HepG2 (cell line): ENCODE results near the gene SUPV3L1. TPM values are rescaled to one million over a fixed set of nuclear protein-coding genes. Genes with fewer than 3 reads are reported as not detected.

Experiments
- ATAC-seq: fragments of 200-7000 bp; cut with Tn5 transposase; 3 replicates; pipeline ENCODE4 v1.9.1; 2020; ENCODE audit warnings: mild to moderate bottlenecking, moderate library complexity
- BruUV-seq: library from RNA; stranded (reverse); fragments of 400-500 nt; replicated peaks from 2 replicates; lab custom pipeline; 2021; lab: Mats Ljungman, UMichigan
- CTCF ChIA-PET: fragments of 300-600 bp; formaldehyde crosslinking; extraction: SDS; loops from one replicate; lab custom pipeline; 2021; ENCODE audit warnings: low total read pairs, inconsistent platforms, low intra/inter-chr PET ratio; lab: Yijun Ruan, JAX
- POLR2A ChIA-PET: fragments of 350-600 bp; sonication (Branson Sonifier 250); formaldehyde crosslinking; loops from one replicate; lab custom pipeline; 2020; ENCODE audit warnings: antibody characterized with exemption, inconsistent platforms; lab: Yijun Ruan, JAX
- DNase-seq: peaks from one replicate; pipeline ENCODE4 v3.0.0-alpha.2; 2015; ENCODE audit warnings: low spot score
- FAIRE-seq: peaks from 3 replicates; lab custom pipeline; 2011; peaks lifted over from hg19 to GRCh38; lab: Jason Lieb, UNC
- H2AFZ ChIP-seq: one replicate; pipeline ENCODE4 v1.6.1; 2011; ENCODE audit warnings: low read length, inconsistent platforms
- H3K27ac ChIP-seq: fragments of 300-600 bp; 3 replicates; pipeline ENCODE4 v1.8.0; 2011; ENCODE audit warnings: mixed run types, mild to moderate bottlenecking, mixed read lengths, low read length, inconsistent platforms; ENCODE audit not compliant: insufficient read depth; ENCODE audit errors: extremely low read length
- H3K27me3 ChIP-seq, 2 experiments: fragments of 200-600 bp in 1 of 2; 2 replicates in 1 of 2; 3 replicates in 1 of 2; pipeline versions ENCODE4 v1.6.0 to v1.8.0; 2011; ENCODE audit warnings: low read length in 2 of 2, mild to moderate bottlenecking in 2 of 2, moderate library complexity in 2 of 2, inconsistent platforms in 1 of 2; ENCODE audit not compliant: insufficient read depth in 2 of 2, control insufficient read depth in 1 of 2
- H3K36me3 ChIP-seq, 2 experiments: fragments of 200-600 bp in 1 of 2; replicated peaks in 1 of 2; 2 replicates in 1 of 2; 3 replicates in 1 of 2; pipeline versions ENCODE4 v1.5.1 to v1.8.0; 2011; ENCODE audit warnings: low read length in 2 of 2, inconsistent platforms in 1 of 2; ENCODE audit not compliant: insufficient read depth in 2 of 2, control insufficient read depth in 1 of 2
- H3K4me1 ChIP-seq: 2 replicates; pipeline ENCODE4 v1.5.1; 2012; ENCODE audit warnings: low read length, inconsistent platforms; ENCODE audit not compliant: insufficient read depth
- H3K4me2 ChIP-seq: 2 replicates; pipeline ENCODE4 v1.6.0; 2011; ENCODE audit warnings: low read depth, low read length, inconsistent platforms
- H3K4me3 ChIP-seq, 3 experiments: fragments of 200-600 bp in 1 of 3; sonication (generic), shearing (Covaris generic) in 1 of 3; replicated peaks in 1 of 3; 2 replicates each; pipeline ENCODE4 v1.5.1; 2011 to 2016; ENCODE audit warnings: low read length in 3 of 3, inconsistent platforms in 2 of 3, low read depth in 2 of 3, mild to moderate bottlenecking in 2 of 3, control low read depth in 1 of 3, mixed read lengths in 1 of 3; ENCODE audit not compliant: insufficient read depth in 1 of 3
- H3K79me2 ChIP-seq: one replicate; pipeline ENCODE4 v1.6.1; 2011; ENCODE audit warnings: low read length, inconsistent platforms; ENCODE audit not compliant: insufficient read depth
- H3K9ac ChIP-seq: 2 replicates; pipeline ENCODE4 v1.6.0; 2011; ENCODE audit warnings: mild to moderate bottlenecking, low read depth, low read length, inconsistent platforms; ENCODE audit not compliant: insufficient read depth
- H3K9me3 ChIP-seq: 2 replicates; pipeline ENCODE4 v1.5.1; 2012; ENCODE audit warnings: mild to moderate bottlenecking, low read length
- H4K20me1 ChIP-seq: 2 replicates; pipeline ENCODE4 v1.6.0; 2011; ENCODE audit warnings: inconsistent platforms, mild to moderate bottlenecking, low read length, moderate library complexity; ENCODE audit not compliant: insufficient read depth
- FOXA1 ChIP-seq, 2 experiments: fragments of 450-650 bp in 1 of 2; sonication (generic) in 1 of 2; formaldehyde crosslinking in 1 of 2; IDR thresholded peaks; 2 replicates each; pipeline versions ENCODE4 v1.4.0 to v1.6.1; 2016 to 2020; ENCODE audit warnings: missing genetic modification reagents in 1 of 2
- FOXA3 ChIP-seq: IDR thresholded peaks from 2 replicates; pipeline ENCODE4 v1.6.1; 2016; ENCODE audit warnings: missing genetic modification reagents, missing compliant biosample characterization
- GATAD2A ChIP-seq: IDR thresholded peaks from 2 replicates; pipeline ENCODE4 v1.6.1; 2016
- NFE2L2 ChIP-seq: fragments of 150-350 bp; IDR thresholded peaks from 2 replicates; pipeline ENCODE4 v1.6.1; 2014; ENCODE audit warnings: low read length
- SIX4 ChIP-seq: sonication (generic); formaldehyde crosslinking; IDR thresholded peaks from 2 replicates; pipeline ENCODE4 v1.4.0; 2020; ENCODE audit warnings: missing genetic modification reagents
- ZNF124 ChIP-seq: sonication (generic); formaldehyde crosslinking; IDR thresholded peaks from 2 replicates; pipeline ENCODE4 v1.4.0; 2020; ENCODE audit warnings: missing genetic modification reagents
- ZNF180 ChIP-seq: sonication (generic); formaldehyde crosslinking; IDR thresholded peaks from 2 replicates; pipeline ENCODE4 v1.4.0; 2020; ENCODE audit warnings: low read depth, missing genetic modification reagents, borderline replicate concordance
- ZNF709 ChIP-seq: sonication (generic); formaldehyde crosslinking; IDR thresholded peaks from 2 replicates; pipeline ENCODE4 v1.5.0; 2020; ENCODE audit warnings: mild to moderate bottlenecking, missing genetic modification reagents
- WGBS: methylation state at CpG from one replicate; pipeline ENCODE4 v1.1.6; 2017; ENCODE audit warnings: low lambda C conversion rate; 5-methylcytosine and 5-hydroxymethylcytosine counted together
- in situ Hi-C: cut with HindIII; loops from 2 replicates; pipeline ENCODE4 v1.10.0; 2017; ENCODE audit warnings: low pct_unique_long_range_greater_than_20kb; ENCODE audit not compliant: extremely low pct_ligation_motif_present
- intact Hi-C: fragments of 100-400 bp; cut with micrococcal nuclease; formaldehyde crosslinking; loops from one replicate; pipeline ENCODE4 v1.10.0; 2022; ENCODE audit not compliant: unreplicated experiment
- polyA plus RNA-seq, 8 experiments: library from polyadenylated mRNA; depleted of rRNA in 3 of 8; stranded (reverse) in 7 of 8; unstranded in 1 of 8; fragments of >200 nt; fragmentation: Illumina TruSeq in 4 of 8; extraction: Trizol in 4 of 8; gene quantifications; 2 replicates each; pipeline versions ENCODE4 v1.2.1 to v1.2.3, GENCODE V29; 2011 to 2016; ENCODE audit warnings: low read depth in 4 of 8, missing spikeins in 1 of 8, mixed read lengths in 1 of 8; ENCODE audit not compliant: insufficient read depth in 1 of 8
- total RNA-seq, 5 experiments: library from RNA; depleted of rRNA; stranded (reverse); fragments of >200 nt; fragmentation: Illumina TruSeq; extraction: Trizol; gene quantifications; 2 replicates each; pipeline ENCODE4 v1.2.3, GENCODE V29; 2016; ENCODE audit warnings: low read depth in 1 of 5
- TF ChIP-seq, protein P1 (sequence below): IDR thresholded peaks from 2 replicates; pipeline ENCODE4 v1.6.1; 2018; ENCODE audit warnings: missing genetic modification reagents
- TF ChIP-seq, protein P2 (sequence below): sonication (generic); formaldehyde crosslinking; IDR thresholded peaks from 2 replicates; pipeline ENCODE4 v1.8.0; 2022; ENCODE audit warnings: missing genetic modification reagents, low read depth, mild to moderate bottlenecking, borderline replicate concordance

SUPV3L1 gene
- total and polyA plus RNA-seq, 2 of the 13 experiments (the other 11 are each of a cell fraction or from before 2014, with no cell fraction given) = 28.8 to 45.7 TPM

DNA sequence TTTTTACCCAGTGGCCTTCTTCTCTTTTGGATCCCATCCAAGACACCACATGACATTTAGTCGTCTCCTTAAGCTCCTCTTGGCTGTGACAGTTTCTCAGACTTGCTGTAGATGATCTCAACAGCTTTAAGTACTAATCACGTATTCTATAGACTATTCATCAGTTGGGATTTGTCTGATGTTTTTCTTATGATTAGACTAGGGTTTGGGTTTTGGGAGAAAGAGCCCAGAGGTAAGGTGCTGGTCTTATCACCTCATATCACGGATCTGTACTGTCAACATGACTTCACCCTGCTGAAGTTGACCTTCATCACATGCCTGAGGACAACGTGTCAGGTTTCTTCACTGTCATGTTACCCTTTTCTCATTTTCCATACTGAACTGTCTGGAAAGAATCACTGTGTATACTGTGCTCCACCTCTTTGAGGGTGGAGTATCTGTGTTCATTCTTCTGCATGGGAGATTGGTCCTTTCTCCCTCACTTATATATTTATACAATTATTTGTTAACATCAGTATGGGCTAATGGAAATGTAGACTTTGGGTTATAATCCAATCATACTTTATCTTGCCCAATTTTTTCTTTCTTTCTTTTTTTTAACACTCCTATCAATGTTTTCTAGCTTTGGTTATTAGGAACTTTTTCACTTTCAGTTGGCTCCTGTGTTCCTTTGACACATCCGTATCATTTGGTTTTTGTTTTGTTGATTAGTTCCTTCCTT lies 33.7 kb downstream of the SUPV3L1 start:
- 12% methylated on average over 5 of the region's 5 CpGs for WGBS
- Histone ChIP-seq H3K79me2 (no peaks in the 10 kb centered on the region), H3K27me3 (no peaks in the 10 kb centered on the region), H3K4me1 (peaks cover 54% of the 10 kb centered on the region), H3K4me2 (no peak overlapping the region; the same call in 1 of the 2 replicates), H3K9ac (no peak overlapping the region), H3K4me3 (no peak overlapping the region), H2AFZ (no peak overlapping the region), H3K27ac (no peak overlapping the region), H3K36me3 (peaks cover 0 to under 1% of the 10 kb centered on the region in 2 experiments; a peak in 3 of 5 replicates), H4K20me1 (no peaks in the 10 kb centered on the region), H3K9me3 (no peaks in the 10 kb centered on the region)
- BruUV-seq = no TSS peak
- ATAC-seq (peak; percentile 51), DNase-seq (peak; percentile 36), FAIRE-seq (peak; percentile 39)
- TF ChIP-seq SIX4 (peak; percentile 81), ZNF709 (CRISPR knock-in tag) (no peak), FOXA1 (IDR thresholded peaks at IDR 0.05) (no peak), FOXA1 (CRISPR knock-in tag; IDR thresholded peaks at IDR 0.05) (peak; percentile 48; the same call in 1 of the 2 replicates), FOXA3 (CRISPR knock-in tag) (peak; percentile 34; the same call in 1 of the 2 replicates), ZNF180 (no peak), GATAD2A (0 out of 2 replicates have a peak, but pooled peaks have one; percentile 14), ZNF124 (CRISPR knock-in tag) (no peak), NFE2L2 (no peak)
- TF ChIP-seq, protein P1, sequence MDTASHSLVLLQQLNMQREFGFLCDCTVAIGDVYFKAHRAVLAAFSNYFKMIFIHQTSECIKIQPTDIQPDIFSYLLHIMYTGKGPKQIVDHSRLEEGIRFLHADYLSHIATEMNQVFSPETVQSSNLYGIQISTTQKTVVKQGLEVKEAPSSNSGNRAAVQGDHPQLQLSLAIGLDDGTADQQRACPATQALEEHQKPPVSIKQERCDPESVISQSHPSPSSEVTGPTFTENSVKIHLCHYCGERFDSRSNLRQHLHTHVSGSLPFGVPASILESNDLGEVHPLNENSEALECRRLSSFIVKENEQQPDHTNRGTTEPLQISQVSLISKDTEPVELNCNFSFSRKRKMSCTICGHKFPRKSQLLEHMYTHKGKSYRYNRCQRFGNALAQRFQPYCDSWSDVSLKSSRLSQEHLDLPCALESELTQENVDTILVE = no peak
- TF ChIP-seq, protein P2, sequence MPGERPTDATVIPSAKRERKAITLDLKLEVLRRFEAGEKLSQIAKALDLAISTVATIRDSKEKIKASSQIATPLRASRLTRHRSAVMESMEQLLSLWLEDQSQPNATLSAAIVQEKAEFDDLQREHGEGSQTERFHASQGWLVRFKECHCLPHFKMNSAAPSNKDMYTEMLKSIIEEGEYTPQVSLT (CRISPR knock-in tag) = no peak
- ChIA-PET POLR2A (no interaction called here), CTCF (no interaction called here)
- in situ Hi-C loops (no loop called here), intact Hi-C loops (no loop called here)
